HL-60 (cell line): ENCODE measurements around the gene SLC22A3.

Experiments used
- CTCF ChIP-seq: IDR thresholded peaks from one replicate; pipeline ENCODE4 v1.5.1; 2011; ENCODE audit warnings: low read length, control low read depth, inconsistent platforms; ENCODE audit not compliant: insufficient read depth
- REST ChIP-seq: IDR thresholded peaks from 2 replicates; pipeline ENCODE4 v1.6.1; 2012; ENCODE audit warnings: low read depth; ENCODE audit not compliant: insufficient replicate concordance

GRCh38 chr6:160379466-160379865 is 31.3 kb downstream of the SLC22A3 start:
- TF ChIP-seq REST: no peak
- no peak for TF ChIP-seq CTCF
